T-cell (primary cell): ENCODE measurements around the gene TP53I11. TPM values are rescaled to one million over a fixed set of nuclear protein-coding genes. Genes with fewer than 3 reads are reported as not detected.

Source experiments
- ATAC-seq, 4 experiments: fragments of 200-7000 bp in 3 of 4; fragments of 150-1000 bp in 1 of 4; cut with Tn5 transposase; replicated peaks in 1 of 4; 1 replicate in 3 of 4; 2 replicates in 1 of 4; pipeline ENCODE4 v1.10.0; 2021; ENCODE audit warnings: moderate library complexity in 3 of 4, mild to moderate bottlenecking in 2 of 4, moderate number of reproducible peaks in 1 of 4
- CTCF ChIA-PET, 2 donors: fragments of 300-600 bp; sonication (Branson Sonifier 250); formaldehyde crosslinking; loops; one replicate each; lab custom pipeline; 2022; ENCODE audit warnings: antibody characterized with exemption in 2 of 2; lab: Charles Lee
- POLR2A ChIA-PET, 2 donors: fragments of 300-600 bp; sonication (Branson Sonifier 250); formaldehyde crosslinking; loops; one replicate each; lab custom pipeline; 2022; ENCODE audit warnings: antibody characterized with exemption in 2 of 2; lab: Charles Lee
- DNase-seq, 35 experiments: peaks; one replicate each; pipeline versions ENCODE4 v3.0.0 to v3.0.0-alpha.2; 2013 to 2023
- H3K27ac ChIP-seq: one replicate; pipeline ENCODE4 v1.5.1; 2013; ENCODE audit warnings: low read length
- H3K27me3 ChIP-seq, 2 experiments: replicated peaks in 1 of 2; 1 replicate in 1 of 2; 2 replicates in 1 of 2; pipeline versions ENCODE4 v1.6.1 to v1.7.0; 2013; ENCODE audit warnings: low read length in 1 of 2, mixed read lengths in 1 of 2; ENCODE audit not compliant: control insufficient read depth in 2 of 2, insufficient read depth in 2 of 2; ENCODE audit errors: extremely low read depth in 1 of 2
- H3K36me3 ChIP-seq, 2 donors: 1 replicate in 1 of 2; 2 replicates in 1 of 2; pipeline versions ENCODE4 v1.6.1 to v1.7.0; 2013; ENCODE audit warnings: low read length in 1 of 2; ENCODE audit not compliant: control insufficient read depth in 2 of 2, insufficient read depth in 1 of 2; ENCODE audit errors: extremely low read depth in 1 of 2
- H3K4me1 ChIP-seq, 2 experiments: 1 replicate in 1 of 2; 2 replicates in 1 of 2; pipeline versions ENCODE4 v1.6.1 to v1.7.0; 2013; ENCODE audit warnings: low read length in 2 of 2, mixed read lengths in 1 of 2; ENCODE audit not compliant: insufficient read depth in 2 of 2, control insufficient read depth in 1 of 2; ENCODE audit errors: extremely low read depth in 1 of 2
- H3K4me3 ChIP-seq, 2 donors: 1 replicate in 1 of 2; 2 replicates in 1 of 2; pipeline versions ENCODE4 v1.5.1 to v1.7.0; 2013; ENCODE audit warnings: mild to moderate bottlenecking in 2 of 2, low read length in 1 of 2, moderate library complexity in 1 of 2; ENCODE audit not compliant: control insufficient read depth in 1 of 2; ENCODE audit errors: extremely low read depth in 1 of 2
- H3K9me3 ChIP-seq: 2 replicates; pipeline ENCODE4 v1.7.0; 2013
- H3K27ac Mint-ChIP-seq, 2 donors: one replicate each; pipeline ENCODE4 v1.8.0; 2020 to 2021; ENCODE audit warnings: mild to moderate bottlenecking in 2 of 2, mixed read lengths in 2 of 2
- H3K27me3 Mint-ChIP-seq, 2 donors: one replicate each; pipeline ENCODE4 v1.8.0; 2021 to 2022; ENCODE audit warnings: mixed read lengths in 2 of 2
- H3K36me3 Mint-ChIP-seq: one replicate; pipeline ENCODE4 v1.8.0; 2021; ENCODE audit warnings: mixed read lengths
- H3K4me1 Mint-ChIP-seq, 3 donors: one replicate each; pipeline ENCODE4 v1.8.0; 2020 to 2022; ENCODE audit warnings: mixed read lengths in 3 of 3, mild to moderate bottlenecking in 1 of 3
- H3K4me3 Mint-ChIP-seq, 3 donors: one replicate each; pipeline ENCODE4 v1.8.0; 2020 to 2022; ENCODE audit warnings: mild to moderate bottlenecking in 3 of 3, mixed read lengths in 3 of 3, moderate library complexity in 3 of 3
- H3K9me3 Mint-ChIP-seq, 3 donors: one replicate each; pipeline ENCODE4 v1.8.0; 2020 to 2022; ENCODE audit warnings: mixed read lengths in 3 of 3
- WGBS: methylation state at CpG from one replicate; pipeline ENCODE4 v1.1.5; 2013; ENCODE audit warnings: missing lambda C conversion rate; ENCODE audit not compliant: insufficient coverage; 5-methylcytosine and 5-hydroxymethylcytosine counted together
- total RNA-seq, 35 experiments: library from RNA in 6 of 35; stranded (reverse) in 6 of 35; fragments of 120-200 nt in 1 of 35; gene quantifications; one replicate each; pipeline versions ENCODE4 v1.2.1 to v1.2.4 and lab custom pipeline; 2013 to 2026

TP53I11 gene
- total RNA-seq, 5 donors from 2014 or later (not counting 1 experiment from before 2014, with no cell fraction given): 6.6 to 27.0 (median 16.4) TPM

DNA sequence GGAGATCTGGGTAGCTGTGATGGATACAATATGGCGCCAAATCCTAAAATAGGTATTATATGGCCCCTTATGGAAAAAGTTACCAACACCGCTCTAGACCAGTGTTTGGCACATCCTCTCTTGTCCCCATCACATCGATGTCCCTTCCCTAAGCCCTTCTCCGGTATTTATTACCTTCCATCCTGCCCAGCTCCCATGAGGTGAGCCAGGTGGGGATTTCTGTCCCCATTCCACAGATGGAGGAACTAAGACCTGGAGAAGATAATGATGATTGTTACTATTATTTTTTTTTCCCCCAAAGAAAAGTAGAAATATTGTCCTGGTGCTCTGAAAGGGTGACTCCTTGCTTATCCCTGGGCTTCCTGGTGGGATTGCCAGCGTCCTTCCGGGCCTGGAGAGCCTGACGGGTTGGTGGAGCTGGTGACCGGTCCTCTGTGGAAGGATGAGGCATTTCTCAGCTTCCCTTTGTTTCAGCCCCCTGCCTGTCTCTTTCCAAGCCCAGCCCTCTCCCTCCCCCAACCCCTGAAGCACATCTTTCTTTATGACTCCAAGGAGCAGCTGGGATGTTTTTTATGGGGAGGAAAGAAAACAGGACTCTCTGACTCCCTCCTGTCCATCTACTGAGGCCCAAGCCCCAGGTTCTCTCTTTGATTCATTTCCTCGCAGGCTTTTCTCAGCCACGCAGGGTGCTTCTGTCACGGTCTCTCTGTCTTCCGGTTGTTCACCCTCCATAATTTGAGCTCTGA lies 65.4 kb downstream of the TP53I11 start:
- ChIA-PET POLR2A (no interaction called here), CTCF (no interaction called here)
- ATAC-seq (no peak), DNase-seq (no peak)
- H3K36me3 Mint-ChIP-seq: peaks cover 2% of the 10 kb centered on the region
- Histone ChIP-seq H3K27ac (no peak overlapping the region), H3K27me3 (no peaks in the 10 kb centered on the region), H3K36me3 (peaks cover 2% of the 10 kb centered on the region in 2 donors), H3K4me1 (no peaks in the 10 kb centered on the region), H3K4me3 (no peak overlapping the region), H3K9me3 (no peaks in the 10 kb centered on the region)
- peaks cover 0 to 11% (median 7%) of the 10 kb centered on the region in 3 donors for H3K4me1 Mint-ChIP-seq
- H3K27me3 Mint-ChIP-seq: no peaks in the 10 kb centered on the region
- H3K9me3 Mint-ChIP-seq: no peaks in the 10 kb centered on the region
- H3K27ac Mint-ChIP-seq: no peak overlapping the region
- no peak overlapping the region for H3K4me3 Mint-ChIP-seq
- 90% methylated on average over 2 of the region's 12 CpGs for WGBS

DNA sequence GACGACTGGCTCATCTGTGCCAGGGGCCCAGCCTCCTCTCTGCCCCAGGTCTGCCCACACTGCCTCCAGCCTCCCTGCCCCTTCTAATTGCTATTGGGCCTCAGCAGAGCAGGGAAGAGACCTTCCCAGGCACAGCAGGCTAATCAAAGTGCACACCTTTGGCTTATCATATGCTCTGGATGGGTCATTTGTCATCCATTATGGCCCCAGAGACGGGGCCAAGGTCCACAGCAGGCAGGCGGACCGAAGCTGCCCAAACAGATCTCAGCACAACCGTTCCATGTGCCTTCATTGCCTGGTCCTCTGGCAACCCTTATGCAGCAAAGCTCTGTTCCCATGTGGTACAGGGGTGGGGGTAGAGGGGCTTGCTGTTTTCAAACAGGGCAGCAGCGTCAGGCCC lies 66.6 kb downstream of the TP53I11 start:
- no peaks in the 10 kb centered on the region for H3K27me3 ChIP-seq
- CTCF ChIA-PET: no interaction called here
- H3K36me3 Mint-ChIP-seq: peaks cover 2% of the 10 kb centered on the region
- H3K27me3 Mint-ChIP-seq: no peaks in the 10 kb centered on the region
- peaks cover 2 to 4% of the 10 kb centered on the region in 2 donors for H3K36me3 ChIP-seq
- no peaks in the 10 kb centered on the region for H3K9me3 ChIP-seq
- no peak overlapping the region for H3K4me3 Mint-ChIP-seq
- no peak overlapping the region for H3K27ac ChIP-seq
- H3K4me1 ChIP-seq: no peaks in the 10 kb centered on the region
- no peak overlapping the region for H3K4me3 ChIP-seq
- 89% methylated on average over 5 of the region's 6 CpGs for WGBS
- ATAC-seq: no peak
- POLR2A ChIA-PET: no interaction called here
- no peak overlapping the region for H3K27ac Mint-ChIP-seq
- DNase-seq: no peak
- H3K4me1 Mint-ChIP-seq: peaks cover 0 to 11% (median 7%) of the 10 kb centered on the region in 3 donors
- no peaks in the 10 kb centered on the region for H3K9me3 Mint-ChIP-seq

DNA sequence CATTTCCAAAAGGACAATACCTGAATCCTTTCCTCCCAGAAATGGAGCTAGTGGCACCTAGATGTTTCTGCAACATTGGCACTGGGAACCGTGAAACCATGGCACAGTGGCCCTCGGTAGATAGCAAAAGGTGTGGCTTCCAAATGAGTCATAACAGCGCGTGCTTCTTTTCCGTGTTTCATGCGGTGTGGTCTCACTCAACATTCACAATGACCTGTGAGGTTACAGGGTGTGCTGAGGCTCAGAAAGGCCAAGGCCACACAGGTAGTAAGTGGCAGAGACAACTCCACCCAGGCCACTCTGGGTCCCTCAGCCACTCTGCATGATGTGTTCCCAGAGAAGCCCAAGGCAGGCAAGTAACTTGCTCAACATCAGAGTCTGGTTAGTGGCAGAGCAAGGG lies 67.4 kb downstream of the TP53I11 start:
- H3K9me3 ChIP-seq: no peaks in the 10 kb centered on the region
- H3K4me3 ChIP-seq: no peak overlapping the region
- no peak overlapping the region for H3K27ac ChIP-seq
- DNase-seq (no peak), ATAC-seq (peak in 1 of 4 experiments; percentile 52)
- H3K27ac Mint-ChIP-seq: peak overlapping the region in 1 of 2 donors; percentile 39
- H3K36me3 Mint-ChIP-seq: peaks cover 2% of the 10 kb centered on the region
- POLR2A ChIA-PET: no interaction called here
- H3K4me3 Mint-ChIP-seq: no peak overlapping the region
- no peaks in the 10 kb centered on the region for H3K4me1 ChIP-seq
- no peaks in the 10 kb centered on the region for H3K9me3 Mint-ChIP-seq
- H3K27me3 Mint-ChIP-seq: no peaks in the 10 kb centered on the region
- H3K36me3 ChIP-seq: peaks cover 2 to 4% of the 10 kb centered on the region in 2 donors
- H3K4me1 Mint-ChIP-seq: peaks cover 0 to 11% (median 7%) of the 10 kb centered on the region in 3 donors
- H3K27me3 ChIP-seq: no peaks in the 10 kb centered on the region
- WGBS: 33% methylated on average over 2 of the region's 6 CpGs
- CTCF ChIA-PET: no interaction called here

Other genes starting within 250 kb of the TP53I11 start
- 10 to 100 TPM; 18.4 to 59.1 (median 25.7) TPM for gene TSPAN18, start 223.9 kb downstream of the TP53I11 start, total RNA-seq
- gene PRDM11, start 195.8 kb upstream of the TP53I11 start, total RNA-seq: 10 to 100 TPM in 3 of 5 donors, 1 to 10 TPM in 2; 8.7 to 12.5 (median 10.6) TPM